Mammary epithelial cell (primary cell): ENCODE data around the gene TSPAN32.

Source experiments
- EZH2 ChIP-seq: IDR thresholded peaks from 2 replicates; pipeline ENCODE4 v1.6.1; 2012; ENCODE audit warnings: low read length, inconsistent platforms, borderline replicate concordance
- TF ChIP-seq, protein P1 (sequence below), 2 donors: IDR thresholded peaks in 1 of 2; conservative IDR thresholded peaks in 1 of 2; 2 replicates each; pipeline ENCODE4 v1.5.1; 2011 to 2012; ENCODE audit warnings: inconsistent platforms in 2 of 2, low read length in 2 of 2, mild to moderate bottlenecking in 2 of 2, control low read depth in 1 of 2, low read depth in 1 of 2; ENCODE audit not compliant: insufficient read depth in 1 of 2; ENCODE audit errors: extremely low read depth in 1 of 2

DNA sequence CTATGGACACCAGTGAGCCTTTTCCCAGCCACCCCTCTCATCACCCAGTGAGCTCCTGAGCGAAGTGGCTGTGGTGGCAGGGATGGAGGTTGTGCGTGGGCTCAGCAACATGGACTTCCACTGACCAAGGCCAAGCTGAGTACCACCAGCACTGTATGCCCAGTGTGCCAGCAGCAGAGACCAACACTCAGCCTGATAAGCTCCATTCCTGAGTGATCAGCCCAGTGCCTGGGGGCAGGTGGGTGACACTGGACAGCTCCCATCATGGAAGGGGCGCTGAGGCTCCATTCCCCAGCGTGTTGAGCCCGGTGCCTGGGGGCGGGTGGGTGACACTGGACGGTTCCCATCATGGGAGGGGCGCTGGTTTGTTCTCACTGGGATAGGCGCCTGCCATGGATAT is 57.7 kb downstream of the TSPAN32 start:
- TF ChIP-seq, protein P1, sequence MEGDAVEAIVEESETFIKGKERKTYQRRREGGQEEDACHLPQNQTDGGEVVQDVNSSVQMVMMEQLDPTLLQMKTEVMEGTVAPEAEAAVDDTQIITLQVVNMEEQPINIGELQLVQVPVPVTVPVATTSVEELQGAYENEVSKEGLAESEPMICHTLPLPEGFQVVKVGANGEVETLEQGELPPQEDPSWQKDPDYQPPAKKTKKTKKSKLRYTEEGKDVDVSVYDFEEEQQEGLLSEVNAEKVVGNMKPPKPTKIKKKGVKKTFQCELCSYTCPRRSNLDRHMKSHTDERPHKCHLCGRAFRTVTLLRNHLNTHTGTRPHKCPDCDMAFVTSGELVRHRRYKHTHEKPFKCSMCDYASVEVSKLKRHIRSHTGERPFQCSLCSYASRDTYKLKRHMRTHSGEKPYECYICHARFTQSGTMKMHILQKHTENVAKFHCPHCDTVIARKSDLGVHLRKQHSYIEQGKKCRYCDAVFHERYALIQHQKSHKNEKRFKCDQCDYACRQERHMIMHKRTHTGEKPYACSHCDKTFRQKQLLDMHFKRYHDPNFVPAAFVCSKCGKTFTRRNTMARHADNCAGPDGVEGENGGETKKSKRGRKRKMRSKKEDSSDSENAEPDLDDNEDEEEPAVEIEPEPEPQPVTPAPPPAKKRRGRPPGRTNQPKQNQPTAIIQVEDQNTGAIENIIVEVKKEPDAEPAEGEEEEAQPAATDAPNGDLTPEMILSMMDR (conservative IDR thresholded peaks at IDR 0.05 in 1 of 2, IDR thresholded peaks at IDR 0.05 in 1 of 2; ENCODE audit: extremely low read depth in 1 of 2, insufficient read depth in 1 of 2, low read depth in 1 of 2, low read length in 2 of 2), result no peak
- TF ChIP-seq EZH2, result no peak
